ENCODE measurements around the gene DCD. TPM values are rescaled to one million over a fixed set of nuclear protein-coding genes. Genes with fewer than 3 reads are reported as not detected.

Gene DCD
- total and polyA plus RNA-seq, 9 of the 15 experiments (the other 6 are each of a cell fraction or from before 2014, with no cell fraction given) = not detected

- H2AFZ ChIP-seq (ENCODE audit: low read depth, low read length) = no peak overlapping the region
- no peaks in the 10 kb centered on the region for H3K79me2 ChIP-seq (ENCODE audit: control insufficient read depth, insufficient read depth, low read length)
- POLR2A ChIA-PET = interaction anchor here (1.1 to 1.3 kb wide), 3 partner anchors 14 to 34 kb away, joined by 3 to 4 read pairs (median 3); no protein-coding TSS in a partner anchor
- H3K4me2 ChIP-seq (ENCODE audit: insufficient read depth, low read length) = no peak overlapping the region
- no peaks in the 10 kb centered on the region for H3K36me3 ChIP-seq (ENCODE audit: control insufficient read depth, insufficient read depth, low read length)
- in situ Hi-C loops (cut with MboI) = no loop called here
- no peaks in the 10 kb centered on the region for H3K4me1 ChIP-seq (replicated peaks in 1 of 2; ENCODE audit: control insufficient read depth in 2 of 2, insufficient read depth in 2 of 2, low read length in 2 of 2)
- no peak overlapping the region for H3K9ac ChIP-seq (ENCODE audit: insufficient read depth in 1 of 2, low read depth in 2 of 2, low read length in 2 of 2)
- DNase-seq (ENCODE audit: extremely low read depth in 1 of 4, low spot score in 3 of 4) (no peak), ATAC-seq (no peak), FAIRE-seq (no peak)
- H3K9me1 ChIP-seq (ENCODE audit: control insufficient read depth, insufficient read depth, low read length) = no peaks in the 10 kb centered on the region
- H3K27ac ChIP-seq (ENCODE audit: extremely low read depth, low read depth, low read length) = no peak overlapping the region
- H3K4me3 ChIP-seq = no peak overlapping the region
- CTCF ChIA-PET (ENCODE audit: low intra/inter-chr PET ratio) = no interaction called here
- no peaks in the 10 kb centered on the region for H4K20me1 ChIP-seq (replicated peaks; ENCODE audit: control insufficient read depth, insufficient read depth, low read length)
- intact Hi-C loops (cut with micrococcal nuclease) = no loop called here
- H3K27me3 ChIP-seq (ENCODE audit: control insufficient read depth in 2 of 2, insufficient read depth in 2 of 2, low read length in 2 of 2) = peaks cover 0 to 16% of the 10 kb centered on the region in 2 experiments; a peak in 2 of 5 replicates
- no TSS peak for BruUV-seq (replicated peaks)
- TF ChIP-seq NR0B1 (IDR thresholded peaks at IDR 0.05; ENCODE audit: partially characterized antibody) (no peak), ZNF197 (CRISPR knock-in tag; IDR thresholded peaks at IDR 0.05; ENCODE audit: low read depth) (no peak), ZHX1 (conservative IDR thresholded peaks at IDR 0.05; ENCODE audit: low read length) (no peak), ZNF561 (CRISPR knock-in tag; conservative IDR thresholded peaks at IDR 0.05) (no peak), YBX1 (IDR thresholded peaks at IDR 0.05) (no peak), TAF15 (IDR thresholded peaks at IDR 0.05; ENCODE audit: low read depth, low read length) (no peak), PKNOX1 (IDR thresholded peaks at IDR 0.05) (no peak), ZNF408 (CRISPR knock-in tag; IDR thresholded peaks at IDR 0.05; ENCODE audit: low read depth) (no peak), CCAR2 (IDR thresholded peaks at IDR 0.05; ENCODE audit: low read depth, low read length) (no peak), SMARCE1 (IDR thresholded peaks at IDR 0.05) (no peak), SREBF2 (CRISPR knock-in tag; IDR thresholded peaks at IDR 0.05) (no peak), HNRNPH1 (optimal IDR thresholded peaks at IDR 0.05; ENCODE audit: low read depth, low read length) (no peak), HES1 (IDR thresholded peaks at IDR 0.05; ENCODE audit: low read depth) (no peak), THRAP3 (IDR thresholded peaks at IDR 0.05; ENCODE audit: borderline replicate concordance) (no peak)
- WGBS (ENCODE audit: insufficient coverage, low coverage, missing lambda C conversion rate) = 0% methylated on average over 2 of the region's 2 CpGs
- no peaks in the 10 kb centered on the region for H3K9me3 ChIP-seq (replicated peaks; ENCODE audit: control insufficient read depth, insufficient read depth, low read depth, low read length)
Measured at GRCh38 chr12:54629925-54630324, 18.2 kb downstream of the DCD start.
